HepG2 (cell line): ENCODE measurements around the gene SLC7A6OS. TPM values are rescaled to one million over a fixed set of nuclear protein-coding genes. Genes with fewer than 3 reads are reported as not detected.
A peak's percentile ranks its signal among the peaks of the same experiment; 100 is the strongest.

Experiments
- ARID2 ChIP-seq: sonication (generic); formaldehyde crosslinking; IDR thresholded peaks from 2 replicates; pipeline ENCODE4 v1.8.1; 2022; ENCODE audit warnings: mild to moderate bottlenecking, missing genetic modification reagents, borderline replicate concordance
- CCDC6 ChIP-seq: sonication (generic); formaldehyde crosslinking; IDR thresholded peaks from 2 replicates; pipeline ENCODE4 v1.8.1; 2022; ENCODE audit warnings: mild to moderate bottlenecking, missing genetic modification reagents, moderate library complexity
- EEA1 ChIP-seq: sonication (generic); formaldehyde crosslinking; IDR thresholded peaks from 2 replicates; pipeline ENCODE4 v1.5.1; 2020; ENCODE audit warnings: mild to moderate bottlenecking, missing genetic modification reagents, borderline replicate concordance
- FOXP4 ChIP-seq: sonication (generic); formaldehyde crosslinking; IDR thresholded peaks from 2 replicates; pipeline ENCODE4 v1.4.0; 2020; ENCODE audit warnings: missing genetic modification reagents
- IRF2 ChIP-seq: IDR thresholded peaks from 2 replicates; pipeline ENCODE4 v1.6.1; 2018; ENCODE audit warnings: missing genetic modification reagents, missing compliant biosample characterization
- KDM6A ChIP-seq: IDR thresholded peaks from 2 replicates; pipeline ENCODE4 v1.6.1; 2016; ENCODE audit warnings: low read depth
- KLF9 ChIP-seq: IDR thresholded peaks from 2 replicates; pipeline ENCODE4 v1.6.1; 2016; ENCODE audit warnings: low read depth
- MTA3 ChIP-seq: sonication (generic); formaldehyde crosslinking; IDR thresholded peaks from 2 replicates; pipeline ENCODE4 v1.4.0; 2020; ENCODE audit warnings: missing genetic modification reagents
- MYPOP ChIP-seq: sonication (generic); formaldehyde crosslinking; IDR thresholded peaks from 2 replicates; pipeline ENCODE4 v1.8.1; 2023; ENCODE audit warnings: mild to moderate bottlenecking, moderate library complexity, missing genetic modification reagents
- NCOA1 ChIP-seq: sonication (generic); formaldehyde crosslinking; IDR thresholded peaks from 2 replicates; pipeline ENCODE4 v1.9.0; 2021; ENCODE audit warnings: missing genetic modification reagents
- NFKBIZ ChIP-seq: IDR thresholded peaks from 2 replicates; pipeline ENCODE4 v1.6.1; 2018; ENCODE audit warnings: missing genetic modification reagents, missing compliant biosample characterization
- SIX1 ChIP-seq: sonication (generic); formaldehyde crosslinking; IDR thresholded peaks from 2 replicates; pipeline ENCODE4 v1.4.0; 2020; ENCODE audit warnings: missing genetic modification reagents, borderline replicate concordance
- SPEN ChIP-seq: sonication (generic); formaldehyde crosslinking; IDR thresholded peaks from 2 replicates; pipeline ENCODE4 v1.5.1; 2020; ENCODE audit warnings: low read depth, mild to moderate bottlenecking, missing genetic modification reagents
- SRY ChIP-seq: sonication (generic); formaldehyde crosslinking; IDR thresholded peaks from 2 replicates; pipeline ENCODE4 v1.8.0; 2022; ENCODE audit warnings: mild to moderate bottlenecking, missing genetic modification reagents
- THAP7 ChIP-seq: sonication (generic); formaldehyde crosslinking; IDR thresholded peaks from 2 replicates; pipeline ENCODE4 v1.8.1; 2023; ENCODE audit warnings: mild to moderate bottlenecking, missing genetic modification reagents
- YEATS2 ChIP-seq: sonication (generic); formaldehyde crosslinking; IDR thresholded peaks from 2 replicates; pipeline ENCODE4 v1.4.0; 2020; ENCODE audit warnings: missing genetic modification reagents, borderline replicate concordance
- ZBTB33 ChIP-seq: sonication (generic); formaldehyde crosslinking; IDR thresholded peaks from 2 replicates; pipeline ENCODE4 v1.4.0; 2020; ENCODE audit warnings: missing genetic modification reagents
- ZNF235 ChIP-seq: sonication (generic); formaldehyde crosslinking; IDR thresholded peaks from 2 replicates; pipeline ENCODE4 v1.8.1; 2023; ENCODE audit warnings: mild to moderate bottlenecking, missing genetic modification reagents, borderline replicate concordance
- ZNF253 ChIP-seq: sonication (generic); formaldehyde crosslinking; IDR thresholded peaks from 2 replicates; pipeline ENCODE4 v1.8.0; 2022; ENCODE audit warnings: mild to moderate bottlenecking, missing genetic modification reagents, borderline replicate concordance
- ZNF382 ChIP-seq: sonication (generic); formaldehyde crosslinking; IDR thresholded peaks from 2 replicates; pipeline ENCODE4 v1.5.0; 2020; ENCODE audit warnings: missing genetic modification reagents, mild to moderate bottlenecking, borderline replicate concordance
- ZNF468 ChIP-seq: sonication (generic); formaldehyde crosslinking; IDR thresholded peaks from 2 replicates; pipeline ENCODE4 v1.8.0; 2022; ENCODE audit warnings: mild to moderate bottlenecking, moderate library complexity, missing genetic modification reagents
- ZNF724P ChIP-seq: sonication (generic); formaldehyde crosslinking; IDR thresholded peaks from 2 replicates; pipeline ENCODE4 v1.8.0; 2022; ENCODE audit warnings: missing genetic modification reagents, borderline replicate concordance
- ZNF83 ChIP-seq: sonication (generic); formaldehyde crosslinking; IDR thresholded peaks from 2 replicates; pipeline ENCODE4 v1.4.0; 2020; ENCODE audit warnings: missing genetic modification reagents, mild to moderate bottlenecking, borderline replicate concordance
- polyA plus RNA-seq, 8 experiments: library from polyadenylated mRNA; depleted of rRNA in 3 of 8; stranded (reverse) in 7 of 8; unstranded in 1 of 8; fragments of >200 nt; fragmentation: Illumina TruSeq in 4 of 8; extraction: Trizol in 4 of 8; gene quantifications; 2 replicates each; pipeline versions ENCODE4 v1.2.1 to v1.2.3, GENCODE V29; 2011 to 2016; ENCODE audit warnings: low read depth in 4 of 8, missing spikeins in 1 of 8, mixed read lengths in 1 of 8; ENCODE audit not compliant: insufficient read depth in 1 of 8
- total RNA-seq, 5 experiments: library from RNA; depleted of rRNA; stranded (reverse); fragments of >200 nt; fragmentation: Illumina TruSeq; extraction: Trizol; gene quantifications; 2 replicates each; pipeline ENCODE4 v1.2.3, GENCODE V29; 2016; ENCODE audit warnings: low read depth in 1 of 5

Gene SLC7A6OS
- total and polyA plus RNA-seq, 2 of the 13 experiments (the other 11 are each of a cell fraction or from before 2014, with no cell fraction given): 11.2 to 21.5 TPM

- peak; percentile 97 for TF ChIP-seq FOXP4 (CRISPR knock-in tag)
- TF ChIP-seq MYPOP (CRISPR knock-in tag): peak; percentile 64; the same call in 1 of the 2 replicates
- peak; percentile 42; the same call in 1 of the 2 replicates for TF ChIP-seq YEATS2 (CRISPR knock-in tag)
- TF ChIP-seq NFKBIZ: no peak
- peak; percentile 45; the same call in 1 of the 2 replicates for TF ChIP-seq CCDC6 (CRISPR knock-in tag)
- no peak for TF ChIP-seq ARID2
- peak; percentile 79 for TF ChIP-seq IRF2 (CRISPR knock-in tag)
- no peak for TF ChIP-seq SRY
- TF ChIP-seq ZBTB33 (CRISPR knock-in tag): peak; percentile 80
- TF ChIP-seq KDM6A (CRISPR knock-in tag): peak; percentile 75
- peak; percentile 94 for TF ChIP-seq THAP7 (CRISPR knock-in tag)
- no peak for TF ChIP-seq MTA3
- no peak for TF ChIP-seq ZNF382 (CRISPR knock-in tag)
- TF ChIP-seq SPEN (CRISPR knock-in tag): peak; percentile 59; the same call in 1 of the 2 replicates
- TF ChIP-seq EEA1 (CRISPR knock-in tag): no peak
- TF ChIP-seq SIX1 (CRISPR knock-in tag): peak; percentile 10; the same call in 1 of the 2 replicates
- peak; percentile 49; the same call in 1 of the 2 replicates for TF ChIP-seq NCOA1
- no peak for TF ChIP-seq ZNF724P (CRISPR knock-in tag)
- TF ChIP-seq ZNF83 (CRISPR knock-in tag): no peak
- TF ChIP-seq ZNF253 (CRISPR knock-in tag): 0 out of 2 replicates have a peak, but pooled peaks have one; percentile 77
- no peak; the same call in 1 of the 2 replicates for TF ChIP-seq ZNF468
- 0 out of 2 replicates have a peak, but pooled peaks have one; percentile 26 for TF ChIP-seq KLF9 (CRISPR knock-in tag)
- TF ChIP-seq ZNF235 (CRISPR knock-in tag): peak; percentile 52; the same call in 1 of the 2 replicates
Measured at GRCh38 chr16:68257906-68258800, 52.6 kb downstream of the SLC7A6OS start (continued).
